ENCODE measurements around the gene TRIM10. TPM values are rescaled to one million over a fixed set of nuclear protein-coding genes. Genes with fewer than 3 reads are reported as not detected.
"Not testable (repeated sequence)": the region's sequence is repeated elsewhere in the genome, so short reads cannot be mapped to it uniquely, and the experiment has no call there.

Gene TRIM10
- total and polyA plus RNA-seq, 2 donors (not counting 1 experiment from before 2014, with no cell fraction given) = not detected

DNA sequence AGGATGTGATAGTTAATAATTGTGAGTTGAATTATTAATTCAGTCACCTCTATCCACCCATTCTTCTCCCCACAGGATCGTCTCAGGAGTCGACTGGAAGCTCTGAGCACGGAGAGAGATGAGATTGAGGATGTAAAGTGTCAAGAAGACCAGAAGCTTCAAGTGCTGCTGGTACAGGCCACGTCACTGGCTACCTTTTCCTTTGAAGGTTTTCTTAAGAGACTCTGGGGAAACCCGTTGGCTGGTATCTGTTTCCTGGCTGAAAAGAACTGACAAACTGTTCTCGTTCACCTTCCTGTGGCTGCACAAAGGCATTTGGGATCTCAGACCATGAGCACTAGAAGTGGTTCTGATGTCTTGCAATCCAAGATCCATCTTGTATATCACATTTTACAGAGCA is 6.1 kb upstream of the TRIM10 start:
- H4K20me1 ChIP-seq (ENCODE audit: control insufficient read depth, insufficient read depth, low read length, poor library complexity, severe bottlenecking) = no peaks in the 10 kb centered on the region
- Mint-ChIP-seq H3K27ac (no peak overlapping the region), H3K4me1 (peaks cover 4% of the 10 kb centered on the region), H3K9me3 (ENCODE audit: insufficient read depth) (no peaks in the 10 kb centered on the region), H3K27me3 (peaks cover 60% of the 10 kb centered on the region), H3K4me3 (no peak overlapping the region)
- WGBS (ENCODE audit: insufficient coverage) = 34% methylated on average over 5 of the region's 6 CpGs
- H2AFZ ChIP-seq (ENCODE audit: insufficient read depth, low read depth, low read length, poor library complexity, severe bottlenecking) = no peak overlapping the region
- intact Hi-C loops (cut with micrococcal nuclease) = no loop called here
- no peak overlapping the region for H3K9ac ChIP-seq (ENCODE audit: low read length)
- ATAC-seq (ENCODE audit: low read depth) (no peak), DNase-seq (no peak)
- peaks cover 0 to 3% (median 0%) of the 10 kb centered on the region in 3 donors for H3K9me3 ChIP-seq (ENCODE audit: control extremely low read depth in 1 of 3, control insufficient read depth in 2 of 3, insufficient read depth in 1 of 3, low read length in 2 of 3)
- H3K79me2 ChIP-seq (ENCODE audit: control insufficient read depth, insufficient read depth, low read length) = no peaks in the 10 kb centered on the region
- peaks cover 5 to 8% of the 10 kb centered on the region in 2 donors for H3K4me1 ChIP-seq (ENCODE audit: control insufficient read depth in 2 of 2, insufficient read depth in 2 of 2, low read length in 2 of 2)
- no peak overlapping the region for H3K4me2 ChIP-seq (replicated peaks; ENCODE audit: low read depth, low read length, poor library complexity, severe bottlenecking)
- CTCF ChIA-PET = interaction anchor here (0.6 kb wide), 1 partner anchor 189 kb away, joined by 3 read pairs; no protein-coding TSS in a partner anchor
- TF ChIP-seq EZH2 (IDR thresholded peaks at IDR 0.05; ENCODE audit: borderline replicate concordance, insufficient read depth, low read depth, low read length, poor library complexity, severe bottlenecking) = no peak
- TF ChIP-seq, protein P1, sequence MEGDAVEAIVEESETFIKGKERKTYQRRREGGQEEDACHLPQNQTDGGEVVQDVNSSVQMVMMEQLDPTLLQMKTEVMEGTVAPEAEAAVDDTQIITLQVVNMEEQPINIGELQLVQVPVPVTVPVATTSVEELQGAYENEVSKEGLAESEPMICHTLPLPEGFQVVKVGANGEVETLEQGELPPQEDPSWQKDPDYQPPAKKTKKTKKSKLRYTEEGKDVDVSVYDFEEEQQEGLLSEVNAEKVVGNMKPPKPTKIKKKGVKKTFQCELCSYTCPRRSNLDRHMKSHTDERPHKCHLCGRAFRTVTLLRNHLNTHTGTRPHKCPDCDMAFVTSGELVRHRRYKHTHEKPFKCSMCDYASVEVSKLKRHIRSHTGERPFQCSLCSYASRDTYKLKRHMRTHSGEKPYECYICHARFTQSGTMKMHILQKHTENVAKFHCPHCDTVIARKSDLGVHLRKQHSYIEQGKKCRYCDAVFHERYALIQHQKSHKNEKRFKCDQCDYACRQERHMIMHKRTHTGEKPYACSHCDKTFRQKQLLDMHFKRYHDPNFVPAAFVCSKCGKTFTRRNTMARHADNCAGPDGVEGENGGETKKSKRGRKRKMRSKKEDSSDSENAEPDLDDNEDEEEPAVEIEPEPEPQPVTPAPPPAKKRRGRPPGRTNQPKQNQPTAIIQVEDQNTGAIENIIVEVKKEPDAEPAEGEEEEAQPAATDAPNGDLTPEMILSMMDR (IDR thresholded peaks at IDR 0.05) = no peak
- H3K4me3 ChIP-seq (ENCODE audit: control extremely low read depth in 1 of 5, extremely low read depth in 1 of 5, insufficient read depth in 1 of 5, low read depth in 2 of 5, low read length in 4 of 5) = no peak overlapping the region
- POLR2A ChIA-PET = no interaction called here
- peaks cover 0 to 47% (median 24%) of the 10 kb centered on the region in 4 experiments for H3K27me3 ChIP-seq (replicated peaks in 1 of 4; ENCODE audit: control extremely low read depth in 1 of 4, control insufficient read depth in 3 of 4, insufficient read depth in 4 of 4, low read length in 3 of 4)
- no peaks in the 10 kb centered on the region for H3K36me3 ChIP-seq (replicated peaks in 1 of 2; ENCODE audit: control extremely low read depth in 1 of 2, control insufficient read depth in 1 of 2, extremely low read depth in 1 of 2, insufficient read depth in 2 of 2, low read length in 1 of 2)
- no peak overlapping the region for H3K27ac ChIP-seq (ENCODE audit: low read length in 2 of 2)

DNA sequence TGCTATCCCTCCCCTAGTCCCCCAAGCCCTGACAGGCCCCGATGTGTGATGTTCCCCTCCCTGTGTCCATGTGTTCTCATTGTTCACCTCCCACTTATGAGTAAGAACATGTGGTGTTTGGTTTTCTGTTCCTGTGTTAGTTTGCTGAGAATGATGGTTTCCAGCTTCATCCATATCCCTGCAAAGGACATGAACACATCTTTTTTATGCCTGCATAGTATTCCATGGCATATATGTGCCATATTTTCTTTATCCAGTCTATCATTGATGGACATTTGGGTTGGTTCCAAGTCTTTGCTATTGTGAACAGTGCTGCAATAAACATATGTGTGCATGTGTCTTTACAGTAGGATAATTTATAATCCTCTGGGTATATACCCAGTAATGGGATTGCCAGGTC is 4.2 kb upstream of the TRIM10 start:
- H3K4me1 ChIP-seq (ENCODE audit: control insufficient read depth in 2 of 2, insufficient read depth in 2 of 2, low read length in 2 of 2); H3K4me1 Mint-ChIP-seq; H3K79me2 ChIP-seq (ENCODE audit: control insufficient read depth, insufficient read depth, low read length); H3K27ac Mint-ChIP-seq; ATAC-seq (ENCODE audit: low read depth); H3K9me3 ChIP-seq (ENCODE audit: control extremely low read depth in 1 of 3, control insufficient read depth in 2 of 3, insufficient read depth in 1 of 3, low read length in 2 of 3); H3K4me2 ChIP-seq (replicated peaks; ENCODE audit: low read depth, low read length, poor library complexity, severe bottlenecking); POLR2A ChIA-PET; CTCF ChIA-PET; H3K4me3 Mint-ChIP-seq; H3K9ac ChIP-seq (ENCODE audit: low read length); DNase-seq; H3K9me3 Mint-ChIP-seq (ENCODE audit: insufficient read depth); H3K36me3 ChIP-seq (replicated peaks in 1 of 2; ENCODE audit: control extremely low read depth in 1 of 2, control insufficient read depth in 1 of 2, extremely low read depth in 1 of 2, insufficient read depth in 2 of 2, low read length in 1 of 2); H3K27ac ChIP-seq (ENCODE audit: low read length in 2 of 2); H2AFZ ChIP-seq (ENCODE audit: insufficient read depth, low read depth, low read length, poor library complexity, severe bottlenecking); H3K4me3 ChIP-seq (ENCODE audit: control extremely low read depth in 1 of 5, extremely low read depth in 1 of 5, insufficient read depth in 1 of 5, low read depth in 2 of 5, low read length in 4 of 5); H4K20me1 ChIP-seq (ENCODE audit: control insufficient read depth, insufficient read depth, low read length, poor library complexity, severe bottlenecking); intact Hi-C loops (cut with micrococcal nuclease): not testable (repeated sequence)
- no CpG with 5 or more reads among the region's 1 CpG for WGBS (ENCODE audit: insufficient coverage)
- H3K27me3 ChIP-seq (replicated peaks in 1 of 4; ENCODE audit: control extremely low read depth in 1 of 4, control insufficient read depth in 3 of 4, insufficient read depth in 4 of 4, low read length in 3 of 4) = peaks cover 0 to 31% (median 10%) of the 10 kb centered on the region in 4 experiments
- peaks cover 48% of the 10 kb centered on the region for H3K27me3 Mint-ChIP-seq

Data from B cell (primary cell).